HG02885 (cell line): Measurements from ENCODE around the gene KRTAP5-6.
"Not testable (repeated sequence)": the region's sequence is repeated elsewhere in the genome, so short reads cannot be mapped to it uniquely, and the experiment has no call there.

ENCODE experiments used
- ATAC-seq: cut with Tn5 transposase; IDR thresholded peaks from one replicate; pipeline ENCODE4 v1.9.1; 2021; ENCODE audit warnings: mild to moderate bottlenecking; ENCODE audit not compliant: unreplicated experiment, poor library complexity

Gene KRTAP5-6

DNA sequence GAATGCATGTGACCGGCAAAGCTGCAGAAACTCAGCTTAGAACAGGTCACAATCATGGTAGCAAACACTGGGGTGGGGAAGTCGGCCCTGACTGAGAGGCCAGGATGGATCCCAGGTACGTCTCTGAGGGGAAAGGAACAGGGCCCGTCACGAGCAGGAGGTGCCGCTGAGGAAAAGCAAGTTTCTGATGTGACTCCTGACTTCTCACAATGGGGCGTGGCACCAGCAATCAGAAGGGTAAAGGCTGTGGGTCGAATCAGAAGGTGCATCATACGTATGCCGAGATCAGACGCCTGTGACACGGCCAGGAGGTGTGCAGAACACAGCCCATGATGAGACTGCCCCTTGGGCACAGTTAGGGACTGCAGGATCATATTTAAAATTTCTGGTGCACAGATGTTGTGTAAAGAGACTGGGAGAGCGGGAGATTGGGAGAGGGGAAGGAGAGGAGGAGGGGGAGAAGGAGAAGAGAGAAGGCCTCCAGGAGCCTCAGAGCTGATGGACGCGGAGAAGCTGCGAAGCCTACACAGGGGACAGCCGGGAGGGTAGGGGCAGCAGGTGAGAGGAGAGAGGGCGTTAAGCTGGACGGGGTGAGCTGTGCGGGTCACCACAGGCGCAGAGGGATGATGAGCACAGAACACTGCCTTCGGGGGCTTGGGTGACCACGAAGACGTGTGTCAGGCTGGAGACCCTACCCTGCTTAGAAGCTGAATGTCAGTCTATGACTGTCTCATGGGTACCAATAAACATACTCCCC is 36.7 kb upstream of the KRTAP5-6 start:
- no peak for ATAC-seq

DNA sequence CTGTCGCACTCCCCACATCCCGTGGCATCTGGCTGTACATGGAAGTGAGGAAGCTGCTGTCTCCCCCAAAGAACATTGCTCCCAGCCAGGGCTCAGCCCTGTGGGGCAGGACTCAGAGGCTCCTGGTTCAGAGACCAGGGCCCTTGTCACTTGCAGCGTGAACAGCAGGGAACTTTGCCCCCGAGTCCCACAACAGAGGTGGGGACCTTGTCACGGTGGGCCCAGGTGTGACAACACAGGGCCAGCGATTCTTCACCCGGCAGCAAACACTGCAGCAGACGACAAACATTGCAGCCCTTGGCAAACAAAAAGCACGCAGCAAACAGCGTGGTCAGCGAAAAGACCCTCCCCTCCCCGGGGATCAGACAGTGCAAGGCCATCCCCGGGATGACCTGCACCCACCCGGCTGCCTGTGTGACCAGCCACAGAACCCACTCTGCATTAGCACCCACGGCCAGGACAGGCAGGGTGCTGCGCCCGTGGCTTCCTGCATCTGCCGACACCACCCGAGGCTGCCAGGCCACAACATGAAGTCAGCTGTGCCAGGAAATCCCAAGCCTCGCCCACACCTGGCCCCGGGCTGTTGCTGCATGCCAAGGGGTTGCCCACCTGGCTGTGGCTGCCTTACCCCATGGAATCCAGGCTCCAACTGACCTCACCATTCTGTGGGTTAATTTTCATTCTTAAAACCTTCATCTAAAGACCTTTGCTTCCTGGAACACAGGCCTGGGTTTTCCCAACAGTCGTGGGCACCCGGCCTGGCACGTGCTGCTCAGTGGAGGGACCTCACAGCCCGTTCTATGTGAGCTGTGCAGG is 35.3 kb upstream of the KRTAP5-6 start:
- not testable (repeated sequence) for ATAC-seq

GRCh38 chr11:1662699-1663283 is 34.2 kb upstream of the KRTAP5-6 start:
- not testable (repeated sequence) for ATAC-seq

GRCh38 chr11:1665313-1665712 is 31.7 kb upstream of the KRTAP5-6 start:
- no peak for ATAC-seq

DNA sequence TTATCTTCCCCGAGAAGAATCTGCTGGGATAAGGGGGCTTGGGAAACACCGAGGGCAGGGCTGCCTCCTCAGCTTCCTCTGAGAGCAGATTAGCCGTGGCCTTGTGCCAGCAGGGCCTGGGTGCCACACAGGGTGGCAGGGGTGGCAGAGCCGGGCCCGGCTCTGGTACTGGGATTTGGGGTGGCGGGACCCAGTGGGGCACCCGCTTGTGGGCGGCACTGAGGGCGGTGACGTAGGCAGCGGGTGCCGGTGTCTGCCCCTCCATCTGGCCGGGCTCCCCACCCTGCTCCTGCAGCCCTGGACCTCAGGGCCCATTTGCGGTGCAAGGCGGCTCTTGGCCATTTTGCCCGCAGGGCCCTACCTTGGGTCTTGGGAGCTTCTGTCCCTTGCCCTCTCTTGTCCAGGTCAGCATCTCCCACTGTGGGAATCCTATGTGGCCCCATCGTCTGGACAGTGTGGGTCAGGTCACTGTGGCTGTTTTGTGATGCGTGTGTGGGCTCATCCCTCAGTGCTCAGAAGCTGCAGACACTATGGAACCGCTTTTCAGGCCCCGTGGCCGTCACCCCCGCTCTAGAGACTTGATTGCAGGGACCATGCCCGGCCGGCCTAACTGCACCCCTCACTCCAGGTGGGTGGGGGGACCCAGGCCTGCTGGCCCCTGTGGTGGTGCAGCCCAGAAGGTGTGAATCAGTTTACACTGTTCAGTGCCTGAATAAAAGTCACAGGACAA is 29.7 kb upstream of the KRTAP5-6 start:
- ATAC-seq, result no peak

DNA sequence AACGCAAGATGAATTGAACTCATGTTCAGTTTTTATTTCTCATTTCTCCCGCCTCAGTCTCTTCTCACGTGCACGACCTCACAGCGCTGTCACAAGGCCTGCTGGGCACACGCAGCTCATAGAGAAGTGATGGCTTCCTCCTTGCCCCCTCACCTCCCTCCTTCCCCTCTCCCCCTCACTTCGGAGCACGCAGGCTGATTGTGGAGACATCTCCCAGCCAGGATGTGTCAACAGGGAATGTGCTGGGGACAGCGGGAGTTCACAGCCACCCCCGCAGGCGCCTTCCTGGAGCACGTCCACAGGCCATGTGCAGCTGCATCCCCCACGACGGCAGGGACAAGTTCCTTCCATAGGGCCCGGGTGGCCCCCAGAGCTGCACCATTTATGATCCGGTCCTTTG is 29.1 kb upstream of the KRTAP5-6 start:
- ATAC-seq, result no peak

- no peak for ATAC-seq
These were observed 28.0 kb upstream of the KRTAP5-6 start for GRCh38 chr11:1668911-1669473.

GRCh38 chr11:1669546-1670218 is 27.3 kb upstream of the KRTAP5-6 start:
- no peak for ATAC-seq

GRCh38 chr11:1670457-1670856 is 26.5 kb upstream of the KRTAP5-6 start:
- ATAC-seq, result not testable (repeated sequence)

DNA sequence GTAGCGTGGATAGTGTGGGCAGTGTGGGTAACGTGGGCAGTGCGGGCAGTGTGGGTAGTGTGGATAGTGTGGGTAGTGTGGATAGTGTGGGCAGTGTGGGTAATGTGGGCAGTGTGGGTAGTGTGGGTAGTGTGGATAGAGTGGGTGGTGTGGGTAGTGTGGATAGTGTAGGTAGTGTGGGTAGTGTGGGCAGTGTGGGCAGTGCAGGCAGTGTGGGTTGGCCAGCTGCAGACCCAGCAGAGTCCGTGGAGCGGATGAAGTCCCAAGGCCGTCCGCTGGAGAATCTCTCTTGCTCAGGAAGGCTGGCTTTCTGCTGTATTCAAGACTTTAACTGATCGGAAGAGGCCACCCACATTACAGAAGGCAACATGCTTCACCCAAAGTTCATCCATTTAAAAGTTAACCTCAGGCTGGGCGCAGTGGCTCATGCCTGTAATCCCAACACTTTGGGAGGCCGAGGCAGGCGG is 26.1 kb upstream of the KRTAP5-6 start:
- no peak for ATAC-seq

GRCh38 chr11:1671658-1672057 is 25.3 kb upstream of the KRTAP5-6 start:
- ATAC-seq, result no peak

GRCh38 chr11:1672613-1673350 is 24.2 kb upstream of the KRTAP5-6 start:
- ATAC-seq, result no peak

- no peak for ATAC-seq
These were observed 23.4 kb upstream of the KRTAP5-6 start for GRCh38 chr11:1673446-1674172.

- ATAC-seq, result no peak
These were observed 22.5 kb upstream of the KRTAP5-6 start for GRCh38 chr11:1674173-1675131.

GRCh38 chr11:1675536-1676228 is 21.3 kb upstream of the KRTAP5-6 start:
- no peak for ATAC-seq

DNA sequence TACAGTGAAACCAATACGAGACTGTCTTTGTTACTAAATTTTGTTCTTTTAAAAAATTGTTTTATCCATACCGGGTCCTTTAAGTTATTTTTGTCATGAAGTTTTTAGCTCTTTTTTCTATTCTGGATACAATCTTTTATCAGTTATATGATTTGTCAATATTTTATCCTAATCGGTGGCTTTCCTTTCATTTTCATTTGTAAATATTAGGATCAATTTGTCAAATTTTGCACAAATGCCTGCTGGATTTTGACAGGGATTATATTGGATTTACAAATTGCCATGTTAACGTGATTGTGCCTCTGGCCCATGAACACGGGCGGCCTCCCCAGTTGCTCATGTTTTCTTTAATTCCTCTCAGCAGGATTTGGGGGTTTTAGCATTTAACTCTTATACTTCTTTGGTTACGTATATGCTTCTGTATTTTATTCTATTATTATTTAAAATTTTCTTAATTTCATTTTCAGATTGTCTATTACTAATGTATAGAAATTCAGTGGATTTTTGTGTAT is 20.7 kb upstream of the KRTAP5-6 start:
- ATAC-seq, result no peak
